Muscle of leg (tissue), 11 donors: ENCODE data around the gene FANK1. TPM values are rescaled to one million over a fixed set of nuclear protein-coding genes. Genes with fewer than 3 reads are reported as not detected.

Source experiments
- DNase-seq: peaks from one replicate; pipeline ENCODE4 v3.0.0; 2013
- H3K27ac ChIP-seq: one replicate; pipeline ENCODE4 v1.5.1; 2013; ENCODE audit warnings: mild to moderate bottlenecking, low read length, control low read depth
- H3K27me3 ChIP-seq: one replicate; pipeline ENCODE4 v1.6.1; 2013; ENCODE audit warnings: low read length; ENCODE audit not compliant: control insufficient read depth, insufficient read depth
- H3K36me3 ChIP-seq: one replicate; pipeline ENCODE4 v1.6.1; 2013; ENCODE audit warnings: low read length; ENCODE audit not compliant: control insufficient read depth, insufficient read depth
- H3K4me1 ChIP-seq: one replicate; pipeline ENCODE4 v1.6.1; 2013; ENCODE audit warnings: low read length; ENCODE audit not compliant: control insufficient read depth, insufficient read depth
- H3K4me3 ChIP-seq: one replicate; pipeline ENCODE4 v1.5.1; 2013; ENCODE audit warnings: low read length, control low read depth
- H3K9me3 ChIP-seq: replicated peaks from 2 replicates; pipeline ENCODE4 v1.6.1; 2013; ENCODE audit warnings: low read depth, low read length; ENCODE audit not compliant: control insufficient read depth
- WGBS: methylation state at CpG from one replicate; pipeline ENCODE4 v1.1.5; 2013; ENCODE audit warnings: missing lambda C conversion rate; ENCODE audit not compliant: insufficient coverage; 5-methylcytosine and 5-hydroxymethylcytosine counted together
- polyA plus RNA-seq, 8 donors: library from polyadenylated mRNA; unstranded; fragments of 120-200 nt; gene quantifications; one replicate each; pipeline versions ENCODE4 v1.2.1 to v1.2.3, GENCODE V29; 2013; ENCODE audit warnings: inconsistent platforms in 1 of 8, low replicate concordance in 1 of 8; ENCODE audit not compliant: insufficient read length in 8 of 8, insufficient read depth in 1 of 8
- total RNA-seq: library from RNA; stranded (reverse); fragments of 120-200 nt; gene quantifications from one replicate; pipeline ENCODE4 v1.2.4, GENCODE V29; 2013

Gene FANK1
- total and polyA plus RNA-seq, 9 donors = 0.36 to 1.6 (median 0.61) TPM

DNA sequence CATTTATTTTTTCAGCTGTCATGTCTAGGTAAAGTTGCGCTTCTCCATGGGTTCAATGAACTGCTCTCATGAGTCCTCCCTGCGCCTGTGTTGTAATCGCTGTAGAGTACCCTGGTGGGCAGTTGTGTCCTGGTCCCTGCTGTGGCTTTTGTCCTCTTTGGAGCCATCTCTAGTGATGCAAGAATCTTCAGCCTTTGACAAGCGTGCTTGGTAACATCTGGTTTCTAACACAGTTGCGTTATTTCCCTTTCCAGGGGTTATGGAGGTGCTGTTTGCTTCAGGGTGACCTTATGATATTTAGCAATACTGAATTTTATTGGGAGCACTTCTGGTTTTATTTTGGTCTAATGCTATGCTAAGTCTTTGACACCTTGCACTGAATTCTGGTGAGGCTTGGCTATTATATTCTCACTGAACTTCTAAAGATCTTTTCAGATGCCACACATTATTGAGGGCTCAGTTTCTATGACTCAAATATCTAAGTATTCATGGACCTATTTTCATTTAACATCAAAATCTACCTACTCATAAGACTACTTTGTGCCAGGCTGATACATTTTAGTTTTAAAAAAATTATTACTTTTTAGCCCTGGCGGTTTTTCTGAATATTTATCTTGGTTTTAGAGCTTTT lies 88.6 kb downstream of the FANK1 start:
- Histone ChIP-seq H3K36me3 (no peaks in the 10 kb centered on the region), H3K4me1 (peaks cover 3% of the 10 kb centered on the region), H3K27me3 (no peaks in the 10 kb centered on the region), H3K9me3 (no peaks in the 10 kb centered on the region), H3K4me3 (no peak overlapping the region), H3K27ac (no peak overlapping the region)
- no peak for DNase-seq
- WGBS = 94% methylated on average over 4 of the region's 6 CpGs

DNA sequence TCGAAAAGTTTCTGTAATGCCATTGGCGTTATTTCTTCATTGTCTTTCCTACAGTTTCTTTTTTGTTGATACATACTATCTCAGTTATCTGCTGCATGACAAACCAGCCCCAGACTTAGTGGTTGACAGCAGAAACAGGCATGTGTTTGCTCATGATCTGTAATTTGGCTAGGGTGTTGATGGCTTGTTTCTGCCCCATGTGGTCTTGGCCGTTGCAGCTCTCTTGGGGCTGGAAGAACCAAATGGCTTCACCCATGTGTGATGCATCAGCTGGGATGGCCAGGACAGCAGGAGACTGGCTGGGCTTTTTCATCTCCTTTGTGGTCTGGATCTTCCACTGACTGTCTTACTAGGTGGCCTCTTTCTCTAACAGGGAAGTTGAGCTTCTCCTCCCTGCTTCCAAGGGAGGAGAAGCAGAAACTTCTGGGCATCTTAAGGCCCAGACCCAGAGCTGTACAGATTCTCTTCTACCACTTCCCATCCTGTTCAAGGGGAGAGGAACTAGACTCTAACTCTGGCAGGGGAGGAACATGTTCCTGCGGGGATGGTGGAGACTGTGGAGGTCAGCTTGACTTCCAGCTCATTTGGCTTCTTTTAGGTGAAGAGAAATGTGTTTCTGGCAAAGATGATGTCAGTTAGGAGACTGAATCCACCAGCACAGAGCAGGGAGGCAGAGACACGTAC lies 89.3 kb downstream of the FANK1 start:
- Histone ChIP-seq H3K4me1 (peaks cover 3% of the 10 kb centered on the region), H3K4me3 (no peak overlapping the region), H3K27ac (no peak overlapping the region), H3K27me3 (no peaks in the 10 kb centered on the region), H3K36me3 (no peaks in the 10 kb centered on the region), H3K9me3 (no peaks in the 10 kb centered on the region)
- DNase-seq = no peak
- WGBS = 65% methylated on average over 3 of the region's 5 CpGs

DNA sequence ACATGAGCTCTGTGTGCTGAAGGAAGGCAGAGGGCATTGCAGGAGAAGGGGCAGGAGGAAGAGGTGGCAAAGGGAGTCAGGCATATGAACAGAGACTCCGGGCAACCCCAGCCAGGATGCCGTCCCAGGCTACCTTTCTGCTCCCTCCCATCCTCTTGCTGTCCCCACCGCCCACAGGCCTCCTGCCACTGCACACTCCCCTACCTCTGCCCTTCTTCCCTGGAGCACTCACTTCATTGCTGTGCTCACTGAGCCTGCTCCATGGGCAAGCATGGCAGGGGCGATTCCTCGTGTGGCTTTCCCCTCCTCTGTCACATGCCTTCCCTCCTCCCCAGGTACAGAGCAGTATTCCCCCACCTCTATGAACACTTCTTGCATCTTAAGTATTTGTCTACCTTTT lies 93.4 kb downstream of the FANK1 start:
- Histone ChIP-seq H3K27ac (no peak overlapping the region), H3K4me3 (no peak overlapping the region), H3K27me3 (no peaks in the 10 kb centered on the region), H3K36me3 (no peaks in the 10 kb centered on the region), H3K9me3 (peaks cover 2% of the 10 kb centered on the region), H3K4me1 (no peaks in the 10 kb centered on the region)
- no peak for DNase-seq
- 96% methylated on average over 5 of the region's 5 CpGs for WGBS

DNA sequence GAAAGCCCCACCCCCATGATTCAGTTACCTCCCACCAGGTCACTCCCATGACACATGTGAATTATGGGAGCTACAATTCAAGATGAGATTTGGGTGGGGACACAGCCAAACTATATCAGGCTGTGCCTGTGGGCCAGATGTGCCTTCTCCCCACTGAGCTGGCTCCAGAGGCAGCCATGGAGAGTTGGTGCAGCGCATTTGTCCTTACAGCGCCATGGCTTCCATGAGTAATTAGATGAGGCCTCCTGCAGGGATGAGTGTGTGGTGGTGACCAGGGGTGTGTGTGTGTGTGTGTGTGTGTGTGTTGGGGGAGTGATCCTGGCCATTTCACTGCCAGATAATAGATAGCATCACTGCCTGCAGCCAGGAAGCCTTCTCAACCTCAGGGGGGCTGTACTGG lies 94.6 kb downstream of the FANK1 start:
- Histone ChIP-seq H3K4me3 (no peak overlapping the region), H3K9me3 (peaks cover 2% of the 10 kb centered on the region), H3K36me3 (no peaks in the 10 kb centered on the region), H3K27ac (no peak overlapping the region), H3K27me3 (no peaks in the 10 kb centered on the region), H3K4me1 (no peaks in the 10 kb centered on the region)
- DNase-seq = no peak
- WGBS = 100% methylated on average over 1 of the region's 2 CpGs

DNA sequence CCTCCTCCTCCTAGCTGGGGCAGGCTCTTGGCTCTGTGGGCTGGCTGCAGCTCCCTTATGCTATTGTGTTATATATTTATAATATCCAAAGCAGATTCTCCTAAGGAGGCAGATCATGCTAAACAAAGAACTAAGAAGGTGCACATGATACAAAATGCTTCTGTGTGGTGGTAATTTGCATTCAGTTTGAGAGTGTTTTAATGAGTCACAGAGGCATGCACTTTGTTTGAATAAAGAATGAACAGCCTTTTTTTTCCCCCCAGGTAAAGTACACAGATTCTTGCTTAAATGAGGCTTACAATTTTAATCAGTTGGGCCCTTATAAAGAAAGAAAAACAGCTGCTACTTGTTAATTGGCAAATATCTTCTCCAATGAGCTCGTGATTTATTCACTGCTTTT lies 95.0 kb downstream of the FANK1 start:
- no peak overlapping the region for H3K4me3 ChIP-seq
- no peaks in the 10 kb centered on the region for H3K4me1 ChIP-seq
- DNase-seq = no peak
- no peaks in the 10 kb centered on the region for H3K27me3 ChIP-seq
- H3K27ac ChIP-seq = no peak overlapping the region
- peaks cover 2% of the 10 kb centered on the region for H3K9me3 ChIP-seq
- no CpG with 5 or more reads among the region's 1 CpG for WGBS
- H3K36me3 ChIP-seq = no peaks in the 10 kb centered on the region

DNA sequence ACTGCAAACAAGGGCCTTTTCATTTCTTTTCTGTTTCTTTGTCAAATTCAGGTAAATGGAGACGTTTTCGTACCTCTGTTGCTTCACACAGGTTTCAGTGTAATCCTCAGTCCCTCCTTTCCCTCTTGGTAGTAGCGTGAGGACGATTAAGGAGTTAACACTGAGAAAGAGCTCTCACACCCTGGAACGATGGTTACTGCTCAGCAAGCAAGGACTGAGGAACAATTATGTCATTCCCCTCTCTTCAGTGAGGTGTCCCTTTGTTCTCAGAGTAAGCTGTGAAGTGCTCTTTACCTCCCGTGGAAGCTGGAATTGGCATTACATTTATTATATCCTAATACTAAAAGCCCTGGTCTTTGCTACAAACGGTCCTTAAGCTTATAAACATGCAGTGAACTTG lies 95.9 kb downstream of the FANK1 start:
- DNase-seq = no peak
- Histone ChIP-seq H3K4me1 (no peaks in the 10 kb centered on the region), H3K27ac (no peak overlapping the region), H3K4me3 (no peak overlapping the region), H3K36me3 (no peaks in the 10 kb centered on the region), H3K27me3 (no peaks in the 10 kb centered on the region), H3K9me3 (peaks cover 2% of the 10 kb centered on the region)
- 60% methylated on average over 1 of the region's 7 CpGs for WGBS

DNA sequence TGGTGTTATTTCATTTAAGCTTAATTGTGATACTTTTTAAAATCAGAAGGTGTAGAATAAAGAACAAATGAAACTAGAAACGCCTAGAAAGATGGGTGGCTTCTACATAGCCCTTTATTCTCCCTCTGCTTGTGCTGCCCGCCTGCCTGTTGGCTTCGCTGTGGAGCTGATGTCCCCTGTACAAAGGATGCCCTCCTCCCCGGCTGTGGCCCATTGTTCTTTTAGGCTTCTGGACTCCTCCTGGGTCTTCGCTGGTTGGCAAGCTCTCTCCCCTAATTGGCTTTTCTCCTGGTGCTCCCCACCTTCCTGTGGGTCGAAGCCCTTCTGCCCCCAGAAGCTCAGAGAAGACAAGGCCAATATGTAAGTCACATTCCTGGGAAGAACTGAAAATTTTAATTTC lies 98.2 kb downstream of the FANK1 start:
- Histone ChIP-seq H3K27ac (no peak overlapping the region), H3K4me1 (no peaks in the 10 kb centered on the region), H3K4me3 (no peak overlapping the region), H3K27me3 (no peaks in the 10 kb centered on the region), H3K36me3 (no peaks in the 10 kb centered on the region), H3K9me3 (peaks cover 2% of the 10 kb centered on the region)
- 90% methylated on average over 4 of the region's 6 CpGs for WGBS
- no peak for DNase-seq

DNA sequence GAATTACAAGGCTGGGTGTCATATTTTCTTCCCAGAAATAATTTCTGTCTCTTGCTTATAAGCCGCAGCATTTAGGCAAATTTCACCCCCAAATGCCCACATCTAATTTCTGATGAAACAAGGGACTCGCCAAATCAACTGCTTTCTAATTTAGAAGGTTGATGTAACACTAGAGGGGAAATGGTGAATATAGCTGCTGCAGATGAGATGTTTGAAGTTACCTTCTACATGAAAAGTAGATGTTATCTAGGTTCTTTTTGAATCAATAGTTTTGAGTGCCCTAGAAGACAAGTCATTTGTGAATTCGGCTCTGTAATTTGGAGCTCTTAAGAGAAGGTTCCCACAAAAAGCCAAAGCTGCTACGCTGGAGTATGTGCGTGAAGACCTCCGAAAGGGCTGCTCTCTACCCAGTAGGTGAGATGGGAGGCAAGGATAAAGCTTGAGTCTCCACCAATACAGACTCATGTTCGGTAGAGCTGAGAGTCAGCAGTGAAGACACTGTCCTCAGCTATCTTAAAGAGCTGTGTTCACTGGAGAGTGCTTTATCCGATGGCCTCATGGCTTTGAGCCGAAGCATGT lies 99.5 kb downstream of the FANK1 start:
- H3K27ac ChIP-seq = no peak overlapping the region
- DNase-seq = no peak
- no peaks in the 10 kb centered on the region for H3K27me3 ChIP-seq
- H3K36me3 ChIP-seq = no peaks in the 10 kb centered on the region
- H3K9me3 ChIP-seq = peaks cover 2% of the 10 kb centered on the region
- no peaks in the 10 kb centered on the region for H3K4me1 ChIP-seq
- WGBS = 92% methylated on average over 3 of the region's 9 CpGs
- no peak overlapping the region for H3K4me3 ChIP-seq

DNA sequence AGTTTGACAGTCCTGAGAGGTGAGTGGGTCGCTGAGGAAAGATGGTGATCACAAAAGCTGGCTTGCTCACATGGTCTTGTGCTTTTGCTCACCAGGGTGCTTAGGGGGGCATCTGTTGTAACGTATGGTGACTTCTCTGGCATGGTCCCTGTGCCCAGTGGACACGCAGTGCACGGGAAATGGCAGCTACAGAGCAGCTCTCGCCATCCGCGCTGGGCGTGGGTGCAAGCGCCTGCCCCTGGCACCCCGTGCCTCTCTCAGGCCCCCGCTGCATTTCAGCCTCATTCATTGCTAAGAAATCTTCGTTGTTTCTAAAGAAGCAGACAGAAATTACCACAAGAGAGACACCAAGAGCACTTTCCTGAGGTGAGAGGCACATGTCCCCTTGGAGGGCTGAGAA lies 101.2 kb downstream of the FANK1 start:
- no peak for DNase-seq
- 95% methylated on average over 10 of the region's 12 CpGs for WGBS

DNA sequence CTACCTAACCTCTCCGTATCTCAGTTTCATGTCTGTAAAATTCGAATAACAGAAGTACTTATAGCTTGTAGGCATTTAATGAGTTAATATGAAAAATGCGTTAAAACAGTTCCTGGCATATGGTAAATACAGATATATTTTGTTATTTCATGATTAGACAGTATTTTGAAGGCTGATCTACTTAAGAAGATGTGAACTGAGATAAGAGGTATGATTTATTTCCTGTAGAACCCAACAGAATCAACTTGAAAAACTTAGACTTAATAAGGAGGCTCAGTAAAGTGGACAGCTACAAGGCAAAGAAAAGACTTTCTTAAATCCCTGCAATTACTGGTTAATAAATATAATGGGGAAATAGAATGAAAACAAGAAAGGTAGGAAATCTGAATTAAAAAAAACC lies 103.3 kb downstream of the FANK1 start:
- Histone ChIP-seq H3K9me3 (no peaks in the 10 kb centered on the region), H3K27ac (no peak overlapping the region), H3K4me3 (no peak overlapping the region), H3K36me3 (no peaks in the 10 kb centered on the region), H3K27me3 (no peaks in the 10 kb centered on the region), H3K4me1 (peaks cover 4% of the 10 kb centered on the region)
- WGBS = 90% methylated on average over 2 of the region's 3 CpGs
- DNase-seq = no peak

More for the DNA sequence above, 101.2 kb downstream of the FANK1 start:
- no peaks in the 10 kb centered on the region for H3K36me3 ChIP-seq
- no peak overlapping the region for H3K27ac ChIP-seq
- H3K9me3 ChIP-seq = no peaks in the 10 kb centered on the region
- no peaks in the 10 kb centered on the region for H3K27me3 ChIP-seq
- H3K4me3 ChIP-seq = no peak overlapping the region
- H3K4me1 ChIP-seq = peaks cover 4% of the 10 kb centered on the region
